Gastroesophageal sphincter (tissue), 3 donors: ENCODE results near the gene DBH.

Experiments used
- POLR2A ChIP-seq, 2 donors: fragments of 450-650 bp; IDR thresholded peaks; one replicate each; pipeline ENCODE4 v1.6.1; 2017; ENCODE audit warnings: antibody characterized with exemption in 2 of 2, mild to moderate bottlenecking in 2 of 2, moderate library complexity in 1 of 2
- POLR2AphosphoS5 ChIP-seq: sonication (generic); formaldehyde crosslinking; IDR thresholded peaks from one replicate; pipeline ENCODE4 v1.6.1; 2017; ENCODE audit warnings: antibody characterized with exemption
- TF ChIP-seq, protein P1 (sequence below), 4 experiments: fragments of 200-600 bp in 2 of 4; fragments of 450-650 bp in 2 of 4; sonication (generic) in 1 of 4; IDR thresholded peaks; one replicate each; pipeline ENCODE4 v1.5.1; 2017 to 2019; ENCODE audit warnings: antibody characterized with exemption in 4 of 4, mild to moderate bottlenecking in 2 of 4, moderate library complexity in 2 of 4

DNA sequence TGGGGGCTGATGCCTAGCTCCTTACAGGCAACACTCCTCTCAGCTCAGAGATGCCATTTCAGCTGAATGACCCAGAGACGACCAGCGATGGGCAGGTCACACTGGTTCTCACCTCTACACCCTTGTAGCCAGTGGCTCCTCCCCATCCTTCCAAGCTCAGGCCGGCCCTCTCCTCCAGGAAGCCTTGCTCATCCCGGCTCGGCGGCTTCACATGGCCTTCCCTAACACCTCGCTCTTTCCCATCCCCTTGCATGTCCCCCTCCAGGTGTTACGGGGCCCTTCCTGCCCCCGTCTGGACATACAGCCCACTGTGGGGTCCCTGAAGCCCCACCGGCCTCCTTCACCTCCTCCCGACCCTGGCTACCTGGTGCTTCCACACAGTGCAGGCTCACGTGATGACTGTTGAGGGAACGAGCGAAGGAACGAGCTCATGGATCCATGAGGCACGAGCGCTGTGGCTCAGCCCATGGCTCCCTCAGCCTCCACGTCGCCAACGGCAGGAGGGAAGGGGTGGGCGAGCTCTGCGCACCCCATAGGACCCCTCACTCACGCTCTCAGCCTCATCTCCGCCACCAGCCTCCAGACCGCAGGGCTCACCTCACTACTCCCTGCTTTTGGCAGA lies 56.3 kb downstream of the DBH start:
- TF ChIP-seq, protein P1, sequence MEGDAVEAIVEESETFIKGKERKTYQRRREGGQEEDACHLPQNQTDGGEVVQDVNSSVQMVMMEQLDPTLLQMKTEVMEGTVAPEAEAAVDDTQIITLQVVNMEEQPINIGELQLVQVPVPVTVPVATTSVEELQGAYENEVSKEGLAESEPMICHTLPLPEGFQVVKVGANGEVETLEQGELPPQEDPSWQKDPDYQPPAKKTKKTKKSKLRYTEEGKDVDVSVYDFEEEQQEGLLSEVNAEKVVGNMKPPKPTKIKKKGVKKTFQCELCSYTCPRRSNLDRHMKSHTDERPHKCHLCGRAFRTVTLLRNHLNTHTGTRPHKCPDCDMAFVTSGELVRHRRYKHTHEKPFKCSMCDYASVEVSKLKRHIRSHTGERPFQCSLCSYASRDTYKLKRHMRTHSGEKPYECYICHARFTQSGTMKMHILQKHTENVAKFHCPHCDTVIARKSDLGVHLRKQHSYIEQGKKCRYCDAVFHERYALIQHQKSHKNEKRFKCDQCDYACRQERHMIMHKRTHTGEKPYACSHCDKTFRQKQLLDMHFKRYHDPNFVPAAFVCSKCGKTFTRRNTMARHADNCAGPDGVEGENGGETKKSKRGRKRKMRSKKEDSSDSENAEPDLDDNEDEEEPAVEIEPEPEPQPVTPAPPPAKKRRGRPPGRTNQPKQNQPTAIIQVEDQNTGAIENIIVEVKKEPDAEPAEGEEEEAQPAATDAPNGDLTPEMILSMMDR (IDR thresholded peaks at IDR 0.05) = no peak
- TF ChIP-seq POLR2A (IDR thresholded peaks at IDR 0.05) (no peak), POLR2AphosphoS5 (no peak)
